ENCODE measurements around the gene PGA5.
"Not testable (repeated sequence)": the region's sequence is repeated elsewhere in the genome, so short reads cannot be mapped to it uniquely, and the experiment has no call there.

GRCh38 chr11:61231033-61231432 lies 9.9 kb upstream of the PGA5 start:
- TF ChIP-seq CTCF (IDR thresholded peaks at IDR 0.05; ENCODE audit: insufficient read depth, low read length, poor library complexity, severe bottlenecking); EZH2phosphoT487 (conservative IDR thresholded peaks at IDR 0.05; ENCODE audit: low read length): not testable (repeated sequence)

All from SU-DHL-6 (cell line).